HepG2 (cell line): Measurements from ENCODE around the gene TIGD6. TPM values are rescaled to one million over a fixed set of nuclear protein-coding genes. Genes with fewer than 3 reads are reported as not detected.

ENCODE experiments used
- GTF3A ChIP-seq: sonication (generic); formaldehyde crosslinking; conservative IDR thresholded peaks from 2 replicates; pipeline ENCODE4 v1.4.0; 2020; ENCODE audit warnings: mild to moderate bottlenecking, missing genetic modification reagents
- PITX1 ChIP-seq: sonication (generic); formaldehyde crosslinking; IDR thresholded peaks from 2 replicates; pipeline ENCODE4 v1.5.1; 2020; ENCODE audit warnings: mild to moderate bottlenecking, missing genetic modification reagents
- POGZ ChIP-seq: sonication (generic); formaldehyde crosslinking; IDR thresholded peaks from 2 replicates; pipeline ENCODE4 v1.4.0; 2020; ENCODE audit warnings: mild to moderate bottlenecking, missing genetic modification reagents
- POLR2G ChIP-seq: fragments of 200-400 bp; formaldehyde crosslinking; IDR thresholded peaks from 2 replicates; pipeline ENCODE4 v1.6.1; 2018; ENCODE audit warnings: mild to moderate bottlenecking, low read depth, low read length, moderate library complexity
- STAG1 ChIP-seq: sonication (generic); formaldehyde crosslinking; IDR thresholded peaks from 2 replicates; pipeline ENCODE4 v1.4.0; 2020; ENCODE audit warnings: missing genetic modification reagents
- TCF7 ChIP-seq: sonication (generic); IDR thresholded peaks from 2 replicates; pipeline ENCODE4 v1.6.1; 2016; ENCODE audit warnings: antibody characterized with exemption, low read depth
- XBP1 ChIP-seq: sonication (generic); formaldehyde crosslinking; IDR thresholded peaks from 2 replicates; pipeline ENCODE4 v1.5.0; 2020; ENCODE audit warnings: missing genetic modification reagents
- ZNF124 ChIP-seq: sonication (generic); formaldehyde crosslinking; IDR thresholded peaks from 2 replicates; pipeline ENCODE4 v1.4.0; 2020; ENCODE audit warnings: missing genetic modification reagents
- ZNF3 ChIP-seq: IDR thresholded peaks from 2 replicates; pipeline ENCODE4 v1.7.0; 2017; ENCODE audit warnings: inconsistent platforms
- ZNF337 ChIP-seq: sonication (generic); formaldehyde crosslinking; IDR thresholded peaks from 2 replicates; pipeline ENCODE4 v1.5.1; 2020; ENCODE audit warnings: missing genetic modification reagents, low read depth, mild to moderate bottlenecking, borderline replicate concordance
- ZNF562 ChIP-seq: sonication (generic); formaldehyde crosslinking; IDR thresholded peaks from 2 replicates; pipeline ENCODE4 v1.8.0; 2022; ENCODE audit warnings: missing genetic modification reagents, borderline replicate concordance
- ZNF678 ChIP-seq: sonication (generic); formaldehyde crosslinking; IDR thresholded peaks from 2 replicates; pipeline ENCODE4 v1.4.0; 2020; ENCODE audit warnings: mild to moderate bottlenecking, missing genetic modification reagents
- ZNF780A ChIP-seq: sonication (generic); formaldehyde crosslinking; IDR thresholded peaks from 2 replicates; pipeline ENCODE4 v1.8.0; 2022; ENCODE audit warnings: mild to moderate bottlenecking, missing genetic modification reagents, moderate library complexity
- polyA plus RNA-seq, 8 experiments: library from polyadenylated mRNA; depleted of rRNA in 3 of 8; stranded (reverse) in 7 of 8; unstranded in 1 of 8; fragments of >200 nt; fragmentation: Illumina TruSeq in 4 of 8; extraction: Trizol in 4 of 8; gene quantifications; 2 replicates each; pipeline versions ENCODE4 v1.2.1 to v1.2.3, GENCODE V29; 2011 to 2016; ENCODE audit warnings: low read depth in 4 of 8, missing spikeins in 1 of 8, mixed read lengths in 1 of 8; ENCODE audit not compliant: insufficient read depth in 1 of 8
- total RNA-seq, 5 experiments: library from RNA; depleted of rRNA; stranded (reverse); fragments of >200 nt; fragmentation: Illumina TruSeq; extraction: Trizol; gene quantifications; 2 replicates each; pipeline ENCODE4 v1.2.3, GENCODE V29; 2016; ENCODE audit warnings: low read depth in 1 of 5
- TF ChIP-seq, protein P1 (sequence below): sonication (generic); formaldehyde crosslinking; IDR thresholded peaks from 2 replicates; pipeline ENCODE4 v1.4.0; 2020; ENCODE audit warnings: missing genetic modification reagents
- TF ChIP-seq, protein P2 (sequence below): sonication (generic); formaldehyde crosslinking; IDR thresholded peaks from 2 replicates; pipeline ENCODE4 v1.5.1; 2020; ENCODE audit warnings: missing genetic modification reagents, mild to moderate bottlenecking, borderline replicate concordance
- TF ChIP-seq, protein P3 (sequence below): conservative IDR thresholded peaks from 2 replicates; pipeline ENCODE4 v1.6.1; 2018; ENCODE audit warnings: missing genetic modification reagents
- TF ChIP-seq, protein P4 (sequence below): sonication (generic); formaldehyde crosslinking; IDR thresholded peaks from 2 replicates; pipeline ENCODE4 v1.9.0; 2022; ENCODE audit warnings: low read depth, missing genetic modification reagents

Gene TIGD6
- total and polyA plus RNA-seq, 2 of the 13 experiments (the other 11 are each of a cell fraction or from before 2014, with no cell fraction given) = 2.1 to 2.9 TPM

DNA sequence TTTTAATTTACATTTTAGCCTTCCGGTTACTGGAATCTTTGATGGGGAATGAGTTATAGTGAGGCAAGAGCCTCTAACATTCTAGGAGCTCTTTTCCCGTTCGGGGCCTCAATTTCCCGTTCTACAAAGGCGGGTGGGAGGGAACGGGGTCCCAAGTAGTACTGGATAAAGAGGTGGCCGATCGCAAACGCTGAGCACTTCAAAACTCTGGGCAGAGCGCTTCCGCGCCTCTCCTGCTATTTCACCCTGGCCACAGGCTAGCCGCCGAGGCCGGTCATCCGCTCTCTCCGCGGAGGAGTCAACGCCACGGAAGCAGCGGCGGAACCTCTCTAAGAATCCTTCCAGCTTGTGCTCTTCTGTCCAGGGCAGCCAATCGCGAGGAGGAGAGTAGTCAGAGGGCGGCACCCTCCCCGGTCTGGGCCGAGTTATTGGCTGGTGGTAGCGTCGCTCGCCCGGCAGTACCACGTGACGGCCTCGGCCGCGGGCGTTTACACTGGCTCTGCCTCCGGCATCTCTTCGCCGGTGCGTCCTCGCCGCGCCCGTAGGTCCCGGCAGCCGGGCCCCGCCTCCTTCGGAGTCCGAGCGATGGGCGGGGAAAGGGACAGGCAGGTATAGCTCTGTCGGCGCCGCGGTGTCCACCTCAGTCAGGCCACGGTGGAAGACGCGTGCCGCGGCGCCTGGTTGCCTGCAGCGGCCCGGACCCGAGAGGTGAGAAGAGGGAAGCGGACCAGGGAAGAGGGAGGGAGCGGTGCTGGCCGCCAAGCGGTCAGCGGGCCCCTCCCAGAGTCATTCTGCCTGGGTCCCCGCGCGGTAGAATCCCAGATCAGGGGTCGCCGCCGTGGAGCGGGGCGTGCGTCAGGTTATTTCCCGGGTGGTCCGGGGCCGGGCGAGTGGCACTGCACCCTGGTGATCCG is 39.9 kb downstream of the TIGD6 start, which contains the start of gene SLC26A2 (continued):
- TF ChIP-seq, protein P1, sequence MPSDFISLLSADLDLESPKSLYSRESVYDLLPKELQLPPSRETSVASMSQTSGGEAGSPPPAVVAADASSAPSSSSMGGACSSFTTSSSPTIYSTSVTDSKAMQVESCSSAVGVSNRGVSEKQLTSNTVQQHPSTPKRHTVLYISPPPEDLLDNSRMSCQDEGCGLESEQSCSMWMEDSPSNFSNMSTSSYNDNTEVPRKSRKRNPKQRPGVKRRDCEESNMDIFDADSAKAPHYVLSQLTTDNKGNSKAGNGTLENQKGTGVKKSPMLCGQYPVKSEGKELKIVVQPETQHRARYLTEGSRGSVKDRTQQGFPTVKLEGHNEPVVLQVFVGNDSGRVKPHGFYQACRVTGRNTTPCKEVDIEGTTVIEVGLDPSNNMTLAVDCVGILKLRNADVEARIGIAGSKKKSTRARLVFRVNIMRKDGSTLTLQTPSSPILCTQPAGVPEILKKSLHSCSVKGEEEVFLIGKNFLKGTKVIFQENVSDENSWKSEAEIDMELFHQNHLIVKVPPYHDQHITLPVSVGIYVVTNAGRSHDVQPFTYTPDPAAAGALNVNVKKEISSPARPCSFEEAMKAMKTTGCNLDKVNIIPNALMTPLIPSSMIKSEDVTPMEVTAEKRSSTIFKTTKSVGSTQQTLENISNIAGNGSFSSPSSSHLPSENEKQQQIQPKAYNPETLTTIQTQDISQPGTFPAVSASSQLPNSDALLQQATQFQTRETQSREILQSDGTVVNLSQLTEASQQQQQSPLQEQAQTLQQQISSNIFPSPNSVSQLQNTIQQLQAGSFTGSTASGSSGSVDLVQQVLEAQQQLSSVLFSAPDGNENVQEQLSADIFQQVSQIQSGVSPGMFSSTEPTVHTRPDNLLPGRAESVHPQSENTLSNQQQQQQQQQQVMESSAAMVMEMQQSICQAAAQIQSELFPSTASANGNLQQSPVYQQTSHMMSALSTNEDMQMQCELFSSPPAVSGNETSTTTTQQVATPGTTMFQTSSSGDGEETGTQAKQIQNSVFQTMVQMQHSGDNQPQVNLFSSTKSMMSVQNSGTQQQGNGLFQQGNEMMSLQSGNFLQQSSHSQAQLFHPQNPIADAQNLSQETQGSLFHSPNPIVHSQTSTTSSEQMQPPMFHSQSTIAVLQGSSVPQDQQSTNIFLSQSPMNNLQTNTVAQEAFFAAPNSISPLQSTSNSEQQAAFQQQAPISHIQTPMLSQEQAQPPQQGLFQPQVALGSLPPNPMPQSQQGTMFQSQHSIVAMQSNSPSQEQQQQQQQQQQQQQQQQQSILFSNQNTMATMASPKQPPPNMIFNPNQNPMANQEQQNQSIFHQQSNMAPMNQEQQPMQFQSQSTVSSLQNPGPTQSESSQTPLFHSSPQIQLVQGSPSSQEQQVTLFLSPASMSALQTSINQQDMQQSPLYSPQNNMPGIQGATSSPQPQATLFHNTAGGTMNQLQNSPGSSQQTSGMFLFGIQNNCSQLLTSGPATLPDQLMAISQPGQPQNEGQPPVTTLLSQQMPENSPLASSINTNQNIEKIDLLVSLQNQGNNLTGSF (CRISPR knock-in tag) = no peak
- TF ChIP-seq, protein P2, sequence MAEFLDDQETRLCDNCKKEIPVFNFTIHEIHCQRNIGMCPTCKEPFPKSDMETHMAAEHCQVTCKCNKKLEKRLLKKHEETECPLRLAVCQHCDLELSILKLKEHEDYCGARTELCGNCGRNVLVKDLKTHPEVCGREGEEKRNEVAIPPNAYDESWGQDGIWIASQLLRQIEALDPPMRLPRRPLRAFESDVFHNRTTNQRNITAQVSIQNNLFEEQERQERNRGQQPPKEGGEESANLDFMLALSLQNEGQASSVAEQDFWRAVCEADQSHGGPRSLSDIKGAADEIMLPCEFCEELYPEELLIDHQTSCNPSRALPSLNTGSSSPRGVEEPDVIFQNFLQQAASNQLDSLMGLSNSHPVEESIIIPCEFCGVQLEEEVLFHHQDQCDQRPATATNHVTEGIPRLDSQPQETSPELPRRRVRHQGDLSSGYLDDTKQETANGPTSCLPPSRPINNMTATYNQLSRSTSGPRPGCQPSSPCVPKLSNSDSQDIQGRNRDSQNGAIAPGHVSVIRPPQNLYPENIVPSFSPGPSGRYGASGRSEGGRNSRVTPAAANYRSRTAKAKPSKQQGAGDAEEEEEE (CRISPR knock-in tag) = no peak
- TF ChIP-seq, protein P3, sequence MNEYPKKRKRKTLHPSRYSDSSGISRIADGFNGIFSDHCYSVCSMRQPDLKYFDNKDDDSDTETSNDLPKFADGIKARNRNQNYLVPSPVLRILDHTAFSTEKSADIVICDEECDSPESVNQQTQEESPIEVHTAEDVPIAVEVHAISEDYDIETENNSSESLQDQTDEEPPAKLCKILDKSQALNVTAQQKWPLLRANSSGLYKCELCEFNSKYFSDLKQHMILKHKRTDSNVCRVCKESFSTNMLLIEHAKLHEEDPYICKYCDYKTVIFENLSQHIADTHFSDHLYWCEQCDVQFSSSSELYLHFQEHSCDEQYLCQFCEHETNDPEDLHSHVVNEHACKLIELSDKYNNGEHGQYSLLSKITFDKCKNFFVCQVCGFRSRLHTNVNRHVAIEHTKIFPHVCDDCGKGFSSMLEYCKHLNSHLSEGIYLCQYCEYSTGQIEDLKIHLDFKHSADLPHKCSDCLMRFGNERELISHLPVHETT (CRISPR knock-in tag) = no peak; the same call in none of the 2 replicates
- no peak for TF ChIP-seq TCF7
- TF ChIP-seq POLR2G = peak; percentile 96
- peak; percentile 38; the same call in 1 of the 2 replicates for TF ChIP-seq PITX1
- no peak for TF ChIP-seq ZNF780A (CRISPR knock-in tag)
- no peak for TF ChIP-seq GTF3A
- TF ChIP-seq ZNF678 (CRISPR knock-in tag) = no peak
- TF ChIP-seq XBP1 = no peak
- TF ChIP-seq ZNF562 (CRISPR knock-in tag) = no peak
- no peak for TF ChIP-seq ZNF337 (CRISPR knock-in tag)
- peak; percentile 92 for TF ChIP-seq POGZ (CRISPR knock-in tag)
- no peak for TF ChIP-seq ZNF3
- no peak for TF ChIP-seq STAG1
- TF ChIP-seq ZNF124 (CRISPR knock-in tag) = 0 out of 2 replicates have a peak, but pooled peaks have one; percentile 45
- TF ChIP-seq, protein P4, sequence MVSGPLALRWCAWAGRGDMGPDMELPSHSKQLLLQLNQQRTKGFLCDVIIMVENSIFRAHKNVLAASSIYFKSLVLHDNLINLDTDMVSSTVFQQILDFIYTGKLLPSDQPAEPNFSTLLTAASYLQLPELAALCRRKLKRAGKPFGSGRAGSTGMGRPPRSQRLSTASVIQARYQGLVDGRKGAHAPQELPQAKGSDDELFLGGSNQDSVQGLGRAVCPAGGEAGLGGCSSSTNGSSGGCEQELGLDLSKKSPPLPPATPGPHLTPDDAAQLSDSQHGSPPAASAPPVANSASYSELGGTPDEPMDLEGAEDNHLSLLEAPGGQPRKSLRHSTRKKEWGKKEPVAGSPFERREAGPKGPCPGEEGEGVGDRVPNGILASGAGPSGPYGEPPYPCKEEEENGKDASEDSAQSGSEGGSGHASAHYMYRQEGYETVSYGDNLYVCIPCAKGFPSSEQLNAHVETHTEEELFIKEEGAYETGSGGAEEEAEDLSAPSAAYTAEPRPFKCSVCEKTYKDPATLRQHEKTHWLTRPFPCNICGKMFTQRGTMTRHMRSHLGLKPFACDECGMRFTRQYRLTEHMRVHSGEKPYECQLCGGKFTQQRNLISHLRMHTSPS (CRISPR knock-in tag) = no peak; the same call in 1 of the 2 replicates
